ENCODE results near the gene INSC.

Gene INSC

GRCh38 chr11:15233371-15234165 is 118.8 kb downstream of the INSC start:
- TF ChIP-seq CTCF (IDR thresholded peaks at IDR 0.05; ENCODE audit: low read depth, low read length, missing control alignments) = no peak
- no peak overlapping the region for H3K4me3 ChIP-seq (ENCODE audit: low read depth, low read length)
- in situ Hi-C loops (cut with HindIII; ENCODE audit: low sequenced_read_pairs) = no loop called here
- no peak for DNase-seq (ENCODE audit: low read depth)

- in situ Hi-C loops (cut with HindIII; ENCODE audit: low sequenced_read_pairs) = no loop called here
- no peak overlapping the region for H3K4me3 ChIP-seq (ENCODE audit: low read depth, low read length)
- DNase-seq (ENCODE audit: low read depth) = no peak
- TF ChIP-seq CTCF (IDR thresholded peaks at IDR 0.05; ENCODE audit: low read depth, low read length, missing control alignments) = no peak
These were observed 120.1 kb downstream of the INSC start for GRCh38 chr11:15234796-15235195.

DNA sequence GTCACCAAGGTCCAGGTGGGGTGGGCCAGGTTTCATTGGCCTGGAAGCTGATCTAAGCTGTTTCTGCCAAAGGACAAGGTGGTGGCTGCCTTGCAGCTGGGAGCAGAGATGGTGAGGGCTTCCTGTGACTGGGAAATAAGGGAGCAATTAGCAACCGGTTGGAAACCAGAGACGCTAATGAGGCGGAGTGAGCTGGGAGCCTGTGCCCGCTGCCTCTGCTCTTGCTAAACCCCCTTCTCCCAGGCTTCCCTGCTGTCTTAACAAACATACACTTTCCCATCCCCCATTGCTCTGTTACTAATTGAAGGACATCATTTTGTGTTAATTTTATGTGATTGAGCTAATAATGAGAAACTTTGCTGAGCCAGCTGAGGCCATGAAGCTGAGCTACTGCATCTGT is 121.8 kb downstream of the INSC start:
- TF ChIP-seq CTCF (IDR thresholded peaks at IDR 0.05; ENCODE audit: low read depth, low read length, missing control alignments) = no peak
- no peak for DNase-seq (ENCODE audit: low read depth)

DNA sequence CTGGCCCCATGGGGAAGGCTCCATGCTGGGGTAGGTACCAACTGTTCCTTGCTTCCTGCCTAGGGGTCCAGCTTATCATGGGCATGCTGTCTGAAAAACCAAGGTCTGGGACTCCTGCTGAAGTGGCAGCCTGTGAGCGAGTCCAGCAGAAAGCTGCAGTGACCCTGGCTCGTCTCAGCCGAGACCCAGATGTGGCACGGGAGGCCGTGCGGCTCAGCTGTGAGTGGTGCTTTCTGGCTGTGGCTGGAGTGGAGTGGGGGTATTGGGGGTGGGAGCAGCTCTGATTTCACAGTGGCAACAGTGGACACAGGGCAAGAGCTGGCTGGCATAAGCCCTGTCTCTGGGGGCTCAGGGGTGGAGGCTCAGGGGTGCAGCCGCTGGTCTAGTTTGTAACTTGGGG is 124.1 kb downstream of the INSC start:
- no peak for TF ChIP-seq CTCF (IDR thresholded peaks at IDR 0.05; ENCODE audit: low read depth, low read length, missing control alignments)
- DNase-seq (ENCODE audit: low read depth) = no peak
- H3K4me3 ChIP-seq (ENCODE audit: low read depth, low read length) = no peak overlapping the region
- in situ Hi-C loops (cut with HindIII; ENCODE audit: low sequenced_read_pairs) = no loop called here

More for the DNA sequence above, 121.8 kb downstream of the INSC start:
- H3K4me3 ChIP-seq (ENCODE audit: low read depth, low read length) = no peak overlapping the region
- in situ Hi-C loops (cut with HindIII; ENCODE audit: low sequenced_read_pairs) = no loop called here

DNA sequence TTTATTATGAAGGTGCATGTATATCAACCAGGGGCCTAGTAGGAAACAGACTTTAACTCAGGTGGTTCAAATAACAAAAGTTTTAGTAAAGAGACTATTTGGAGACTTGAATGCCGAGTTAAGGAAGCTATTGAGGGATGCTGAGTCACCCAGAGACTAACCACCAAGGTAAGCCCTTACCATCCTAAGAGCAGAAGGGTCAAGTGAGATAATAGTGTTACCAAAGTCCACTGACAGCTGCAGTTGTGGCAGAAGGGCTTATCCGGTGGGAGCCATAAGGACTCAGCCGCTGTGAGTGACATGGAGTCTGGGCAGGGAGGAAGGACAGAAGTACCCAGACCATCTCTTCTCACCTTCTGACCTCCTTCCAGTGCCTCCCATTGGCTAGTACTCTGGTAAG is 134.0 kb downstream of the INSC start:
- no peak for TF ChIP-seq CTCF (IDR thresholded peaks at IDR 0.05; ENCODE audit: low read depth, low read length, missing control alignments)
- in situ Hi-C loops (cut with HindIII; ENCODE audit: low sequenced_read_pairs) = no loop called here
- H3K4me3 ChIP-seq (ENCODE audit: low read depth, low read length) = no peak overlapping the region
- no peak for DNase-seq (ENCODE audit: low read depth)

DNA sequence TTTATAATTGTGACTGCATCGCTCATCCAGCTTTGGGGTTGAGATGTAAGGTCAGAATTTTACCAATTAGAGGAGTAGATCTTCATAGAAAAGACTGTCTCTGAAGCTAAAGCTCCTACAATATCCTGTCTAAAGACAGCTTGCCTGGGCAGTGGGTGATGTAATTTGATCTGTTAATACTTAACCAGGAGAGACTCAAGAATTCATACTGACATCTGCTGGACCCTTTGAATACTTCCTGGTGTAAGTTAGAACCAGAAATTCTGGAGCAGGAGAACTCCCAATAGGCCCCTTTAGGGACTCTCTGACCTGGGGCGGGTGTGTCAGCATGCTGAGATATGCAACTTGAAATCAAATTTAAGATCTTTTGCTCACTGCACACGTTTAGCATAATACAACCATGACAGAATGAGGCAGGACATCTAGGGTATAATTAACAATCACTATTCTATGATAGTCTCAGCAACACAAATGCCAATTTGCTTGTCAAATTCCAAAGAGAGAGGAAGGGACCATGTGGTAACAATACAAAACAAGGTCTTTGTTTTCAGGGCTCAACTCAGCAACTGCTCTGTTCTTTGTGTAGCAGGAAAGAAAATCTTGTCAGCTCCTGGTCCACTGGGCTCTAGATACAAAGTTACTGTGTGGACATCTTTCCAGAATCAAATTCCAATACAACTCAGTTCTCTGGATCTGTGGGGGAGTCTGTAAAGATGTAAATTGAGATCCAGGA is 143.9 kb downstream of the INSC start:
- TF ChIP-seq CTCF (IDR thresholded peaks at IDR 0.05; ENCODE audit: low read depth, low read length, missing control alignments) = peak; percentile 38
- in situ Hi-C loops (cut with HindIII; ENCODE audit: low sequenced_read_pairs) = no loop called here
- DNase-seq (ENCODE audit: low read depth) = peak; percentile 18
- H3K4me3 ChIP-seq (ENCODE audit: low read depth, low read length) = no peak overlapping the region

Measured in astrocyte of the cerebellum (primary cell).